DND-41 (cell line): ENCODE results near the gene YPEL5.

Experiments used
- ATAC-seq: fragments of 200-7000 bp; cut with Tn5 transposase; 3 replicates; pipeline ENCODE4 v1.9.1; 2021; ENCODE audit warnings: low read depth; ENCODE audit not compliant: insufficient read depth
- DNase-seq: peaks from one replicate; pipeline ENCODE4 v3.0.0-alpha.2; 2020
- H2AFZ ChIP-seq: 2 replicates; pipeline ENCODE4 v1.6.0; 2012; ENCODE audit warnings: low read depth, low read length
- H3K27ac ChIP-seq: 2 replicates; pipeline ENCODE4 v1.5.1; 2012; ENCODE audit warnings: low read length, inconsistent platforms
- H3K27me3 ChIP-seq: fragments of 200-600 bp; sonication (generic); 2 replicates; pipeline ENCODE4 v1.6.0; 2012; ENCODE audit warnings: low read length, mild to moderate bottlenecking, inconsistent platforms; ENCODE audit not compliant: insufficient read depth, poor library complexity
- H3K36me3 ChIP-seq: 2 replicates; pipeline ENCODE4 v1.5.1; 2012; ENCODE audit warnings: low read length, inconsistent platforms; ENCODE audit not compliant: insufficient read depth
- H3K4me1 ChIP-seq: 2 replicates; pipeline ENCODE4 v1.5.1; 2012; ENCODE audit warnings: mild to moderate bottlenecking, low read length; ENCODE audit not compliant: insufficient read depth
- H3K4me2 ChIP-seq: 2 replicates; pipeline ENCODE4 v1.6.0; 2012; ENCODE audit warnings: mild to moderate bottlenecking, moderate library complexity, low read length, inconsistent platforms; ENCODE audit not compliant: insufficient read depth
- H3K4me3 ChIP-seq, 2 experiments: fragments of 200-600 bp in 1 of 2; shearing (Covaris generic) in 1 of 2; 2 replicates each; pipeline ENCODE4 v1.5.1; 2012 to 2016; ENCODE audit warnings: inconsistent platforms in 2 of 2, low read length in 2 of 2, mild to moderate bottlenecking in 2 of 2, low read depth in 1 of 2, moderate library complexity in 1 of 2
- H3K79me2 ChIP-seq: 2 replicates; pipeline ENCODE4 v1.6.0; 2012; ENCODE audit warnings: low read length, inconsistent platforms; ENCODE audit not compliant: insufficient read depth
- H3K9ac ChIP-seq: 2 replicates; pipeline ENCODE4 v1.6.0; 2012; ENCODE audit warnings: low read depth, mild to moderate bottlenecking, inconsistent platforms, low read length, moderate library complexity
- H3K9me3 ChIP-seq: 2 replicates; pipeline ENCODE4 v1.5.1; 2012; ENCODE audit warnings: low read length, moderate library complexity, mild to moderate bottlenecking, inconsistent platforms; ENCODE audit not compliant: insufficient read depth, severe bottlenecking
- H4K20me1 ChIP-seq: 2 replicates; pipeline ENCODE4 v1.6.0; 2012; ENCODE audit warnings: low read length; ENCODE audit not compliant: insufficient read depth
- EZH2 ChIP-seq: IDR thresholded peaks from 3 replicates; pipeline ENCODE4 v1.6.1; 2012; ENCODE audit warnings: borderline replicate concordance, low read depth, mild to moderate bottlenecking, moderate library complexity, low read length, inconsistent platforms; ENCODE audit not compliant: severe bottlenecking
- TF ChIP-seq, protein P1 (sequence below): IDR thresholded peaks from 2 replicates; pipeline ENCODE4 v1.5.1; 2012; ENCODE audit warnings: borderline replicate concordance, low read length, moderate library complexity, mild to moderate bottlenecking; ENCODE audit not compliant: poor library complexity, severe bottlenecking; ENCODE audit errors: extremely low read depth

YPEL5 gene

DNA sequence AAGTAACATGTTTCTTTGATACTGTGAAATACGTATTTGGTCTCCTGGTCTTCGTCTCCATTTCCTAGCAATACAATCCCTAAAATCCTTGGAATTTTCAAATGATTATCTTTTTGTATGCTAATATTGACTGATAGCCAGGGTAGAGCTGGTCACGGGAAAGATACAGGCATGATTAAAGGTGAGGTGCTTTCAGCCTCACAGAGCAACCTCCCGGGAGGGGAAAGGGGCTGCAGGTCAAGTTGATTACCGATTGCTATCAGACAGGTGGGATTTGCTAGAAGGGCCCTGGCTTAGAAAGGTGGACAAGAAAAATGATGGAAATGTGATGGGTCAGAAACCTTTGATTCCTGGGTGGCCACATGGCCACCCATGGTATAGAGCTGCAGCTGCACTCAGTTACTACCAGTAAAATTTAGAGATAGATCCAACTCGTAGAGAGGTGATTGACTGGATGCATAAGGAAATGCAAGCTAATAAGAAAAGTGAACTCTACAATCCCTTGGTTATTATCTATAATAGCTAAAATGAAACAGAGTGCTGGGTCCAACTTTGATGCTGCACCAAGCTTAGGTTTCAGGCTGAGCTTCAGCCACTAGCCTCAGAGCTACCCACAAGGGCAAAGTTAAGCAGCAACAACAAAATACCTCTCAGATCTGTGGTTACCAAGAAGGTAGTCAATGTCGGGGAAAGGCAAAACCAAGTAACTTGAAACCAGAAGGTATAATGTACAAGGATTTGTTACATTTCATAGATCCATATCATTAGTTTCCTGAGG is 15.3 kb downstream of the YPEL5 start:
- TF ChIP-seq, protein P1, sequence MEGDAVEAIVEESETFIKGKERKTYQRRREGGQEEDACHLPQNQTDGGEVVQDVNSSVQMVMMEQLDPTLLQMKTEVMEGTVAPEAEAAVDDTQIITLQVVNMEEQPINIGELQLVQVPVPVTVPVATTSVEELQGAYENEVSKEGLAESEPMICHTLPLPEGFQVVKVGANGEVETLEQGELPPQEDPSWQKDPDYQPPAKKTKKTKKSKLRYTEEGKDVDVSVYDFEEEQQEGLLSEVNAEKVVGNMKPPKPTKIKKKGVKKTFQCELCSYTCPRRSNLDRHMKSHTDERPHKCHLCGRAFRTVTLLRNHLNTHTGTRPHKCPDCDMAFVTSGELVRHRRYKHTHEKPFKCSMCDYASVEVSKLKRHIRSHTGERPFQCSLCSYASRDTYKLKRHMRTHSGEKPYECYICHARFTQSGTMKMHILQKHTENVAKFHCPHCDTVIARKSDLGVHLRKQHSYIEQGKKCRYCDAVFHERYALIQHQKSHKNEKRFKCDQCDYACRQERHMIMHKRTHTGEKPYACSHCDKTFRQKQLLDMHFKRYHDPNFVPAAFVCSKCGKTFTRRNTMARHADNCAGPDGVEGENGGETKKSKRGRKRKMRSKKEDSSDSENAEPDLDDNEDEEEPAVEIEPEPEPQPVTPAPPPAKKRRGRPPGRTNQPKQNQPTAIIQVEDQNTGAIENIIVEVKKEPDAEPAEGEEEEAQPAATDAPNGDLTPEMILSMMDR: no peak
- no peak for TF ChIP-seq EZH2

DNA sequence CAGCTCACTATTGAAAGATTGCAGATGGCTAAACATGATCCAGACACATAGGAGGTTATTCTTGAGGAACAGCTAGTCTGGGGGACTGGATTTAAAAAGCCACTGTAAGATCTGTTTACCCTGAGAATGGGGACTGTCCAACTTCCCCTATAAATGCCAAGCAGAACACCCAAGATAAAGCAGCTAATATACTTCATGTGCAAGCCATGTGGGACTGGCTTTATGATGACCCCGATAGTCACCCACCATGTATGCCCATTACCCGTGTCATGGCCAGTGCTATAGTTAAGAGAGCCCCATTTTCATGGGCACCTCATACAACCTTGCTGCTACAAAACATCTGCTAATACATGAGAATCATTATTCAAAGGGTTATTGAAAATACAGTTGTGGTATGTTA is 16.0 kb downstream of the YPEL5 start:
- ATAC-seq (no peak), DNase-seq (no peak)
- no peak overlapping the region for H3K4me2 ChIP-seq
- no peaks in the 10 kb centered on the region for H3K27me3 ChIP-seq
- H3K27ac ChIP-seq: no peak overlapping the region
- no peaks in the 10 kb centered on the region for H3K79me2 ChIP-seq
- H3K36me3 ChIP-seq: peaks cover 25% of the 10 kb centered on the region
- no peak overlapping the region for H3K9ac ChIP-seq
- no peaks in the 10 kb centered on the region for H4K20me1 ChIP-seq
- H3K4me3 ChIP-seq: no peak overlapping the region
- peaks cover 3% of the 10 kb centered on the region; the same call in 1 of the 2 replicates for H3K4me1 ChIP-seq
- H3K9me3 ChIP-seq: no peaks in the 10 kb centered on the region
- TF ChIP-seq, protein P1: no peak
- TF ChIP-seq EZH2: no peak
- H2AFZ ChIP-seq: no peak overlapping the region

More for the DNA sequence above, 15.3 kb downstream of the YPEL5 start:
- no peaks in the 10 kb centered on the region for H3K79me2 ChIP-seq
- H3K36me3 ChIP-seq: peaks cover 32% of the 10 kb centered on the region
- no peaks in the 10 kb centered on the region for H4K20me1 ChIP-seq
- no peak overlapping the region for H3K9ac ChIP-seq
- no peak overlapping the region for H3K4me2 ChIP-seq
- no peak overlapping the region for H3K27ac ChIP-seq
- DNase-seq (no peak), ATAC-seq (no peak)
- H3K27me3 ChIP-seq: no peaks in the 10 kb centered on the region
- H2AFZ ChIP-seq: no peak overlapping the region
- no peaks in the 10 kb centered on the region for H3K9me3 ChIP-seq
- peaks cover 3% of the 10 kb centered on the region; the same call in 1 of the 2 replicates for H3K4me1 ChIP-seq
- no peak overlapping the region for H3K4me3 ChIP-seq

DNA sequence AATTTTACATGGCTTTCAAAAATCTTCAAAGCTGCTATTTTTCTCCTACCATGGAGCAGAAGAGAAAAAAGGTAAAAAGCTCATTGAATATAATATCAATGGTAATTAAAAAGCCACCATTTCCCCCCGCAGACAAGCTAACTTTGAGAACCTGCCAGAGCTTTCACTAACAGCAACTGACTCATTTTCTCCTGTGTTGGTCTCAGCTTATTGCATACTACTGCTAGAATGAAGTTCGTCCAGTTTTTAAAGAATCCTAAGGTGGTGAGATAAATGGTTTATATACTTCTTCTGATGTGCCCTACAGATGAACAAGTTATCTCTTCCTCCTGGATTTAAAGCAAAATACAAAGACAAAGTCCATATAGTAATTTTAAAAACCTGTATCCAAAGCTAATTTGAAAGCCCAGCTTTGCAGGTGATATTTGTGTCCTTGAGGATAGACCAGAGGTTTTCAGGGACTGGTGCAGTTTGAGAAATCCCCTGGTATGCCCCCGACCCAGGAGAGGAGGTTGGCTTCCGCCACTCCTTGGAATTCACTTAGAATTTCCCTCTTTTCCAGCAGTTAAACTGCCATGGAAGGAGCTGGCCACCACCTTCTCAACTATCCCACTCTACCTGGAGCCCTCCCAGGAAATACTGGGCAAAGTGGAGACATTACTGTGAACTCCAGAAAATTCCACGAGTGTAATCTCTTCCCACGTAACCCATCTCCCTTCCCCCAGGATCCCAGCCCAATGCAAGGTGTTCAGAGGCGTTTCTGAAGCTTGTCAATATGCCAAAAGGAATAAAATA is 17.5 kb downstream of the YPEL5 start:
- H3K79me2 ChIP-seq: no peaks in the 10 kb centered on the region
- H2AFZ ChIP-seq: no peak overlapping the region
- no peak overlapping the region for H3K9ac ChIP-seq
- H3K4me3 ChIP-seq: no peak overlapping the region
- no peak for DNase-seq
- H4K20me1 ChIP-seq: no peaks in the 10 kb centered on the region
- no peak for ATAC-seq
- no peaks in the 10 kb centered on the region for H3K27me3 ChIP-seq
- no peak overlapping the region for H3K4me2 ChIP-seq
- no peaks in the 10 kb centered on the region for H3K9me3 ChIP-seq
- peaks cover 11% of the 10 kb centered on the region; the same call in 1 of the 2 replicates for H3K36me3 ChIP-seq
- peaks cover 3% of the 10 kb centered on the region; the same call in 1 of the 2 replicates for H3K4me1 ChIP-seq
- TF ChIP-seq, protein P1: no peak
- no peak for TF ChIP-seq EZH2
- no peak overlapping the region for H3K27ac ChIP-seq
